ENCODE measurements around the gene RAB33B.

DNA sequence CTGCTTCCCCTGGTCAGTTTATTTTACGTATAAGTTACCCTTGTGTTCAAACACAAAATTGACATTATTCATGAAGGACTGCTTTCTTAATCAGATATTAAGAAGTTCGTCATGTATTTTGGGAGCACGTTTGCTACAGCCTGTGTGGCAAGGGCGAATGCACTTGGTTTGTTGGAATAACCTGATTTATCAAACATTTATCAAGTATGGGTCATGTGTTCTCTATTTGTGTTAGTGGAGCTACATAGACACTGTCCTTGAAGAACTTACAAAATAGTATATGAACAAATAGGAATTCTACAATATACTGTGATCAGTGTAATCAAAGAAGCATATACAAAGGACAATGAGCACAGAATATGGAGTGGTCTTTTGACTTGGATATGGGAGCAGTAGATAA is 22.4 kb downstream of the RAB33B start:
- no peak for TF ChIP-seq SMAD3 (CRISPR knock-in tag; IDR thresholded peaks at IDR 0.05; ENCODE audit: borderline replicate concordance)
- TF ChIP-seq, protein P1, sequence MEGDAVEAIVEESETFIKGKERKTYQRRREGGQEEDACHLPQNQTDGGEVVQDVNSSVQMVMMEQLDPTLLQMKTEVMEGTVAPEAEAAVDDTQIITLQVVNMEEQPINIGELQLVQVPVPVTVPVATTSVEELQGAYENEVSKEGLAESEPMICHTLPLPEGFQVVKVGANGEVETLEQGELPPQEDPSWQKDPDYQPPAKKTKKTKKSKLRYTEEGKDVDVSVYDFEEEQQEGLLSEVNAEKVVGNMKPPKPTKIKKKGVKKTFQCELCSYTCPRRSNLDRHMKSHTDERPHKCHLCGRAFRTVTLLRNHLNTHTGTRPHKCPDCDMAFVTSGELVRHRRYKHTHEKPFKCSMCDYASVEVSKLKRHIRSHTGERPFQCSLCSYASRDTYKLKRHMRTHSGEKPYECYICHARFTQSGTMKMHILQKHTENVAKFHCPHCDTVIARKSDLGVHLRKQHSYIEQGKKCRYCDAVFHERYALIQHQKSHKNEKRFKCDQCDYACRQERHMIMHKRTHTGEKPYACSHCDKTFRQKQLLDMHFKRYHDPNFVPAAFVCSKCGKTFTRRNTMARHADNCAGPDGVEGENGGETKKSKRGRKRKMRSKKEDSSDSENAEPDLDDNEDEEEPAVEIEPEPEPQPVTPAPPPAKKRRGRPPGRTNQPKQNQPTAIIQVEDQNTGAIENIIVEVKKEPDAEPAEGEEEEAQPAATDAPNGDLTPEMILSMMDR (IDR thresholded peaks at IDR 0.05) = no peak
- TF ChIP-seq NR3C1 (CRISPR knock-in tag; conservative IDR thresholded peaks at IDR 0.05; ENCODE audit: low read depth) = no peak
- no peak for TF ChIP-seq FOXJ3 (CRISPR knock-in tag; IDR thresholded peaks at IDR 0.05; ENCODE audit: borderline replicate concordance)
- TF ChIP-seq, protein P2, sequence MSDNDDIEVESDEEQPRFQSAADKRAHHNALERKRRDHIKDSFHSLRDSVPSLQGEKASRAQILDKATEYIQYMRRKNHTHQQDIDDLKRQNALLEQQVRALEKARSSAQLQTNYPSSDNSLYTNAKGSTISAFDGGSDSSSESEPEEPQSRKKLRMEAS (CRISPR knock-in tag; IDR thresholded peaks at IDR 0.05) = no peak
- no peak for TF ChIP-seq JUN (CRISPR knock-in tag; IDR thresholded peaks at IDR 0.05)
